HepG2 (cell line): ENCODE measurements around the gene TSPYL1. TPM values are rescaled to one million over a fixed set of nuclear protein-coding genes. Genes with fewer than 3 reads are reported as not detected.

Experiments used
- ATF7 ChIP-seq, 2 experiments: fragments of 450-650 bp in 1 of 2; sonication (generic) in 1 of 2; formaldehyde crosslinking in 1 of 2; IDR thresholded peaks; 2 replicates each; pipeline versions ENCODE4 v1.4.0 to v1.6.1; 2016 to 2020; ENCODE audit warnings: antibody characterized with exemption in 1 of 2, mild to moderate bottlenecking in 1 of 2, missing genetic modification reagents in 1 of 2
- CAMTA2 ChIP-seq: sonication (generic); formaldehyde crosslinking; IDR thresholded peaks from 2 replicates; pipeline ENCODE4 v1.4.0; 2020; ENCODE audit warnings: mild to moderate bottlenecking, missing genetic modification reagents, borderline replicate concordance
- ELF1 ChIP-seq: sonication (generic); formaldehyde crosslinking; IDR thresholded peaks from 2 replicates; pipeline ENCODE4 v1.4.0; 2020; ENCODE audit warnings: missing genetic modification reagents
- FOXP4 ChIP-seq: sonication (generic); formaldehyde crosslinking; IDR thresholded peaks from 2 replicates; pipeline ENCODE4 v1.4.0; 2020; ENCODE audit warnings: missing genetic modification reagents
- HES4 ChIP-seq: sonication (generic); formaldehyde crosslinking; IDR thresholded peaks from 2 replicates; pipeline ENCODE4 v1.9.0; 2021; ENCODE audit warnings: mild to moderate bottlenecking, missing genetic modification reagents, borderline replicate concordance
- MED8 ChIP-seq: sonication (generic); formaldehyde crosslinking; IDR thresholded peaks from 2 replicates; pipeline ENCODE4 v1.8.1; 2023; ENCODE audit warnings: mild to moderate bottlenecking, missing genetic modification reagents; ENCODE audit not compliant: insufficient replicate concordance
- MIER2 ChIP-seq: IDR thresholded peaks from 2 replicates; pipeline ENCODE4 v1.6.1; 2016; ENCODE audit warnings: missing biosample characterization, missing genetic modification reagents
- MZF1 ChIP-seq: sonication (generic); formaldehyde crosslinking; IDR thresholded peaks from 2 replicates; pipeline ENCODE4 v1.8.1; 2023; ENCODE audit warnings: mild to moderate bottlenecking, missing genetic modification reagents, borderline replicate concordance
- NFKB2 ChIP-seq: sonication (generic); formaldehyde crosslinking; IDR thresholded peaks from 2 replicates; pipeline ENCODE4 v1.4.0; 2020; ENCODE audit warnings: missing genetic modification reagents, borderline replicate concordance
- TAF15 ChIP-seq: fragments of 200-400 bp; formaldehyde crosslinking; IDR thresholded peaks from one replicate; pipeline ENCODE4 v1.6.1; 2018; ENCODE audit warnings: mild to moderate bottlenecking, low read depth, low read length; ENCODE audit not compliant: poor library complexity, severe bottlenecking
- TEF ChIP-seq: sonication (generic); formaldehyde crosslinking; IDR thresholded peaks from 2 replicates; pipeline ENCODE4 v1.5.0; 2020; ENCODE audit warnings: missing genetic modification reagents
- ZBTB14 ChIP-seq: sonication (generic); formaldehyde crosslinking; IDR thresholded peaks from 2 replicates; pipeline ENCODE4 v1.4.0; 2020; ENCODE audit warnings: missing genetic modification reagents
- ZBTB25 ChIP-seq: IDR thresholded peaks from 2 replicates; pipeline ENCODE4 v1.6.1; 2018; ENCODE audit warnings: missing genetic modification reagents
- ZBTB3 ChIP-seq: sonication (generic); formaldehyde crosslinking; IDR thresholded peaks from 2 replicates; pipeline ENCODE4 v1.4.0; 2020; ENCODE audit warnings: low read depth, mild to moderate bottlenecking, moderate library complexity, missing genetic modification reagents, borderline replicate concordance
- ZBTB7A ChIP-seq: sonication (generic); formaldehyde crosslinking; IDR thresholded peaks from 2 replicates; pipeline ENCODE4 v1.8.0; 2022; ENCODE audit warnings: mild to moderate bottlenecking, missing genetic modification reagents
- ZFP36L1 ChIP-seq: sonication (generic); formaldehyde crosslinking; IDR thresholded peaks from 2 replicates; pipeline ENCODE4 v1.8.0; 2022; ENCODE audit warnings: mild to moderate bottlenecking, missing genetic modification reagents, moderate library complexity
- ZFP41 ChIP-seq: sonication (generic); formaldehyde crosslinking; IDR thresholded peaks from 2 replicates; pipeline ENCODE4 v1.4.0; 2020; ENCODE audit warnings: mild to moderate bottlenecking, missing genetic modification reagents, borderline replicate concordance
- ZGPAT ChIP-seq: IDR thresholded peaks from 2 replicates; pipeline ENCODE4 v1.6.1; 2016; ENCODE audit warnings: mild to moderate bottlenecking
- ZMYM3 ChIP-seq: sonication (generic); formaldehyde crosslinking; IDR thresholded peaks from 2 replicates; pipeline ENCODE4 v1.5.1; 2020; ENCODE audit warnings: mild to moderate bottlenecking, missing genetic modification reagents
- ZMYM4 ChIP-seq: sonication (generic); formaldehyde crosslinking; IDR thresholded peaks from 2 replicates; pipeline ENCODE4 v1.8.1; 2023; ENCODE audit warnings: mild to moderate bottlenecking, missing genetic modification reagents
- ZNF24 ChIP-seq: fragments of 450-650 bp; IDR thresholded peaks from 2 replicates; pipeline ENCODE4 v1.6.1; 2017; ENCODE audit warnings: antibody characterized with exemption, mild to moderate bottlenecking
- ZNF263 ChIP-seq: sonication (generic); formaldehyde crosslinking; IDR thresholded peaks from 2 replicates; pipeline ENCODE4 v1.4.0; 2020; ENCODE audit warnings: missing genetic modification reagents
- ZNF746 ChIP-seq: sonication (generic); formaldehyde crosslinking; IDR thresholded peaks from 2 replicates; pipeline ENCODE4 v1.8.0; 2022; ENCODE audit warnings: mild to moderate bottlenecking, missing genetic modification reagents
- ZSCAN21 ChIP-seq: sonication (generic); formaldehyde crosslinking; IDR thresholded peaks from 2 replicates; pipeline ENCODE4 v1.8.0; 2022; ENCODE audit warnings: mild to moderate bottlenecking, missing genetic modification reagents, moderate library complexity, borderline replicate concordance
- polyA plus RNA-seq, 8 experiments: library from polyadenylated mRNA; depleted of rRNA in 3 of 8; stranded (reverse) in 7 of 8; unstranded in 1 of 8; fragments of >200 nt; fragmentation: Illumina TruSeq in 4 of 8; extraction: Trizol in 4 of 8; gene quantifications; 2 replicates each; pipeline versions ENCODE4 v1.2.1 to v1.2.3, GENCODE V29; 2011 to 2016; ENCODE audit warnings: low read depth in 4 of 8, missing spikeins in 1 of 8, mixed read lengths in 1 of 8; ENCODE audit not compliant: insufficient read depth in 1 of 8
- total RNA-seq, 5 experiments: library from RNA; depleted of rRNA; stranded (reverse); fragments of >200 nt; fragmentation: Illumina TruSeq; extraction: Trizol; gene quantifications; 2 replicates each; pipeline ENCODE4 v1.2.3, GENCODE V29; 2016; ENCODE audit warnings: low read depth in 1 of 5

Gene TSPYL1
- total and polyA plus RNA-seq, 2 of the 13 experiments (the other 11 are each of a cell fraction or from before 2014, with no cell fraction given): 28.3 to 93.0 TPM

GRCh38 chr6:116255246-116255800 is 24.4 kb downstream of the TSPYL1 start (continued):
- TF ChIP-seq NFKB2 (CRISPR knock-in tag) (no peak), MED8 (CRISPR knock-in tag) (no peak), ZBTB3 (CRISPR knock-in tag) (no peak), CAMTA2 (CRISPR knock-in tag) (no peak), ELF1 (CRISPR knock-in tag) (no peak), TEF (no peak), MZF1 (no peak), ZBTB14 (CRISPR knock-in tag) (no peak), ZMYM4 (CRISPR knock-in tag) (0 out of 2 replicates have a peak, but pooled peaks have one; percentile 36), HES4 (CRISPR knock-in tag) (no peak), ZFP36L1 (CRISPR knock-in tag) (no peak), ZBTB7A (no peak), ZNF746 (CRISPR knock-in tag) (no peak), FOXP4 (peak; percentile 83), ZNF24 (peak; percentile 12; the same call in 1 of the 2 replicates), ZNF263 (CRISPR knock-in tag) (no peak), ZFP41 (CRISPR knock-in tag) (no peak), ZGPAT (peak; percentile 73; the same call in 1 of the 2 replicates), MIER2 (CRISPR knock-in tag) (no peak), TAF15 (no peak), ZBTB25 (CRISPR knock-in tag) (no peak), ATF7 (IDR thresholded peaks at IDR 0.05) (no peak), ATF7 (CRISPR knock-in tag; IDR thresholded peaks at IDR 0.05) (no peak), ZMYM3 (CRISPR knock-in tag) (no peak), ZSCAN21 (no peak)
